ENCODE data around the gene SORCS3.

- no peak for TF ChIP-seq CTCF (conservative IDR thresholded peaks at IDR 0.05; ENCODE audit: low read length)
- TF ChIP-seq EZH2phosphoT487 (IDR thresholded peaks at IDR 0.05; ENCODE audit: borderline replicate concordance) = no peak
Measured at GRCh38 chr10:104650072-104650471, 9.0 kb downstream of the SORCS3 start.

Data from Loucy (cell line).